BJ (cell line): ENCODE data around the gene KLC1. TPM values are rescaled to one million over a fixed set of nuclear protein-coding genes. Genes with fewer than 3 reads are reported as not detected.

Experiments used
- CTCF ChIA-PET: fragments of 350-600 bp; formaldehyde crosslinking; extraction: SDS; loops from one replicate; lab custom pipeline; 2021; ENCODE audit warnings: antibody characterized with exemption, inconsistent platforms; lab: Yijun Ruan, JAX
- POLR2A ChIA-PET: fragments of 300-600 bp; sonication (Branson Sonifier 250); formaldehyde crosslinking; extraction: SDS; loops from one replicate; lab custom pipeline; 2021; ENCODE audit warnings: antibody characterized with exemption; lab: Charles Lee
- DNase-seq: peaks from one replicate; pipeline ENCODE4 v3.0.0-alpha.2; 2011; ENCODE audit warnings: low read depth
- H3K27me3 ChIP-seq: 2 replicates; pipeline ENCODE4 v1.6.0; 2011; ENCODE audit warnings: low read length; ENCODE audit not compliant: control insufficient read depth, insufficient read depth
- H3K36me3 ChIP-seq: 2 replicates; pipeline ENCODE4 v1.5.1; 2011; ENCODE audit warnings: low read length; ENCODE audit not compliant: control insufficient read depth, insufficient read depth
- H3K4me3 ChIP-seq: 2 replicates; pipeline ENCODE4 v1.5.1; 2011; ENCODE audit warnings: low read depth, mild to moderate bottlenecking, control low read depth, low read length
- polyA plus RNA-seq: library from polyadenylated mRNA; depleted of rRNA; stranded (reverse); fragments of >200 nt; gene quantifications from 2 replicates; pipeline ENCODE4 v1.2.3, GENCODE V29; 2011
- TF ChIP-seq, protein P1 (sequence below): IDR thresholded peaks from 2 replicates; pipeline ENCODE4 v1.5.1; 2011; ENCODE audit warnings: low read depth, mild to moderate bottlenecking, control low read depth, inconsistent platforms, low read length, moderate library complexity; ENCODE audit not compliant: insufficient read depth

KLC1 gene
- polyA plus RNA-seq, 1 experiment, result 112 TPM

DNA sequence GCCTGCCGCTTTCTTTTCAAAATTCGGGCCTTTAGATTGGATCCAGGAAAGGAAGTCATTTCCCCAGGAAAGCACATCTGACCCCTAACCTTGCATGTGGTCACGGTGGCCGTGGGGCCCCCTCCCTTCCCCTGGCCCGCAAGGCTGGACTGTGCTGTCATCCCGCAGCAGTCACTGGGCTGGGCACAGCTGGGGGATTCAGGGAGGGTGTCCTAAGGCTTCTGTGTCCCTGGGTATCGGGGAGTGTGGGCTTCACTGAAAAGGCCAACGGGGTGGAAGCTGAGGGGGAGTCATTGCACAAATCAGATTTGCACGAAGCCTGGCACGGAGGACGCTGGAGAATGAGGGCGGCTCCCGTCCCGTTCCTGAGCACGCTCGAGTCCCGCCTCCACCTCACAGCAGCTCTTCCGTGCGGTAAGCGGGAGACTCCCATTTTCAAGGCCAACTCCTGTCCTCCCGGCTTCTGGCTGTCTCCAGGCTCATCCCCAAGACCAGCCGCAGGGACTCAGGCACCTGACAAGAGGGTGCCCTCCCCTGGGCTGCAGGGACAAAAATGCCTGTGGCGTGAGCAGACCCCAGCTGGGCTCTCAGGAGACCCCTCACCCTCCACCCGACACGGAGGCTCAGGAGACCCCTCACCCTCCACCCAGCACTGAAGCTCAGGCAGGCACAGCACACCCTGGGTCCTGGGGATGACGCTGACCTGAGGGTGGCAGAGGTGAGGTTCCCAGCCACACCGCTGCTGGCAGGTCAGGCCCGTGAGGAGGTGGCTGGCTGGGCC lies 76.7 kb downstream of the KLC1 start:
- H3K36me3 ChIP-seq, result peaks cover 34% of the 10 kb centered on the region
- no peak overlapping the region for H3K4me3 ChIP-seq
- CTCF ChIA-PET, result interaction anchor here (0.5 kb wide), 1 partner anchor 75 kb away, joined by 3 read pairs; no protein-coding TSS in a partner anchor
- no peak for DNase-seq
- TF ChIP-seq, protein P1, sequence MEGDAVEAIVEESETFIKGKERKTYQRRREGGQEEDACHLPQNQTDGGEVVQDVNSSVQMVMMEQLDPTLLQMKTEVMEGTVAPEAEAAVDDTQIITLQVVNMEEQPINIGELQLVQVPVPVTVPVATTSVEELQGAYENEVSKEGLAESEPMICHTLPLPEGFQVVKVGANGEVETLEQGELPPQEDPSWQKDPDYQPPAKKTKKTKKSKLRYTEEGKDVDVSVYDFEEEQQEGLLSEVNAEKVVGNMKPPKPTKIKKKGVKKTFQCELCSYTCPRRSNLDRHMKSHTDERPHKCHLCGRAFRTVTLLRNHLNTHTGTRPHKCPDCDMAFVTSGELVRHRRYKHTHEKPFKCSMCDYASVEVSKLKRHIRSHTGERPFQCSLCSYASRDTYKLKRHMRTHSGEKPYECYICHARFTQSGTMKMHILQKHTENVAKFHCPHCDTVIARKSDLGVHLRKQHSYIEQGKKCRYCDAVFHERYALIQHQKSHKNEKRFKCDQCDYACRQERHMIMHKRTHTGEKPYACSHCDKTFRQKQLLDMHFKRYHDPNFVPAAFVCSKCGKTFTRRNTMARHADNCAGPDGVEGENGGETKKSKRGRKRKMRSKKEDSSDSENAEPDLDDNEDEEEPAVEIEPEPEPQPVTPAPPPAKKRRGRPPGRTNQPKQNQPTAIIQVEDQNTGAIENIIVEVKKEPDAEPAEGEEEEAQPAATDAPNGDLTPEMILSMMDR, result no peak
- POLR2A ChIA-PET, result no interaction called here
- H3K27me3 ChIP-seq, result no peaks in the 10 kb centered on the region

DNA sequence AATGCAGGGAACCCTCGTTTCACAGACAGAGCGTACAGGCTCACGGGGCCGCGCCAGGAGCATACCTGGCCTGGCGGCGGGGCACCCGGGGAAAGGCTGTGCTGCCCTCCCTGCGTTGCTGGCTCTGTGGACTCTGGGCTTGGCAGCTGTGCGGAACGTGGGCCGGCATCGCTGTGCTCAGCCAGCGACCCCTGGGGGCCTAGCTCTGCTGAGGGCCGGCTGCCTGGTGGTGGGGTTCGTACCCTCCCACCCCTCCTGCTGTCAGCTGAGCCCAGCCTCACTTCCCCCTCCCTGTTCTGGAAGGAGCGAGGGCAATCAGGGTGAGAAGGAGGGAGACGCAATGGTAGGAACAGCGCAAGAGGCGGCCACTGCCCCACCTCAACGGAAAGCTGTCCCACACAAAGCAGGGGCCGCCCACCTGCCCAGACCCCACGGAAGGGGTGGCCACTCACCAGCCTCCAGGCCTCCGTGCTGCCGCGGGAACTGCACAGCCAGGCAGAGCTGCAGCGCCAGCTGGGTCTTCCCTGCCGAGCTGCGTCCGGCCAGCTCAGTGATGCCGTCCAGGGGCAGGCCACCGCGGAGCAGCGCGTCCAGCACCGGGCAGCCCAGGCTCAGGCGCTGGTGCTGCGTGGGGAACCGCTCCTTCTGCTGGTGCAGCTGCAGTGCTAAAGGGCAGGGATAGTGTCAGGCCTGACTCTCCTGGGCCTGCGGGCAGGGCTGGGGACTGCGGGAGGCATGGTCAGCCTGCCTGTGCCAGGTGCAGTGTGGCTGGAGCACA lies 77.7 kb downstream of the KLC1 start:
- CTCF ChIA-PET, result interaction anchor here (1.2 kb wide), 1 partner anchor 10 kb away, joined by 3 read pairs; no protein-coding TSS in a partner anchor

DNA sequence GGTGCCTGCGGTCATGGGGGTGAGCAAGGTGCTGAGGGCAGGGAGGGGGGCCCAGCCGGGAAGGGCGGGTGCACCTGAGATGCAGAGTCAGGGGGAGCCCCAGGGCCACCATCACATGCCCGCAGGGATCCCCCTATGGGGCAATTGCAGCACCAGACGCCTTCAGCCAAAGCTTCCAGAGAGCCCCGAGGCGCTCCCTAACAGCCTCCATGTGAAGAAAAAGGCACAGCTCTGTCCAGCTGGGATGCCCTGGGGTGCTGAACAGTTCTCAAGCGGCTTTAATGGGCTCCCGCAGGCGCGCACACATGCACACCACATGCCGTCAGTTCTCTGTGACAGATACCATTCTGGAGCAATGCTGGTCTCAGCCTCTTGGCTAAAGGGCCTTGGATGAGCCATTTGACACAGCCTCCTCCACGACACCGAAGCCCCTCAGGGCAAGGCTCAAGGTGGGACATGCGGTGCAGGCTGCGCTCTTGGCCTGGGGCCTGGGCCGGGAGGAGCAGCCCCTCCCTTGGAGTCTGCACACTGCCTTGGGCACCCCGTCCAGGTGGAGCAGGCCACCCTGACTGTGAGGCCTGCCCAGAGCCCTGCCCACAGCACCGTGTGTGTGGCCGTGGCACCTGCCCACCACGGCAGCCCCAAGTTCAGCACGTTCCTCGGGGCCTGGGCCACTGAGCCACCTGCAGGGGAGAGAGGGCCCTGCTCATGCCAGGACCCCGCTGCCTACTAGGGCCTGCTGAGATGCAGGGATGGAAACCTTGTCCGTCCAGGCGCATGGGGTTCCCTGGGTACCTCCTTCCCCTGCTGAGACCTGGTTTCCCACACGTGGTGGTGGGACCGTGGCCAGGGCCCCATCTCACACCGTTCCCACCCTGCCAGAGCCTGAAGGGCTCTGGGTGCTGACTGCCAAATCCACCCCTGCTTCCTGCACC lies 78.6 kb downstream of the KLC1 start:
- POLR2A ChIA-PET, result no interaction called here
- TF ChIP-seq, protein P1, result no peak
- CTCF ChIA-PET, result interaction anchor here (1.2 kb wide), 1 partner anchor 11 kb away, joined by 3 read pairs; no protein-coding TSS in a partner anchor
- no peaks in the 10 kb centered on the region for H3K27me3 ChIP-seq
- H3K36me3 ChIP-seq, result peaks cover 22% of the 10 kb centered on the region
- no peak overlapping the region for H3K4me3 ChIP-seq
- no peak for DNase-seq

More for the DNA sequence above, 77.7 kb downstream of the KLC1 start:
- Histone ChIP-seq H3K4me3 (no peak overlapping the region), H3K27me3 (no peaks in the 10 kb centered on the region), H3K36me3 (peaks cover 29% of the 10 kb centered on the region)
- DNase-seq, result no peak
- TF ChIP-seq, protein P1, result no peak
- POLR2A ChIA-PET, result no interaction called here

DNA sequence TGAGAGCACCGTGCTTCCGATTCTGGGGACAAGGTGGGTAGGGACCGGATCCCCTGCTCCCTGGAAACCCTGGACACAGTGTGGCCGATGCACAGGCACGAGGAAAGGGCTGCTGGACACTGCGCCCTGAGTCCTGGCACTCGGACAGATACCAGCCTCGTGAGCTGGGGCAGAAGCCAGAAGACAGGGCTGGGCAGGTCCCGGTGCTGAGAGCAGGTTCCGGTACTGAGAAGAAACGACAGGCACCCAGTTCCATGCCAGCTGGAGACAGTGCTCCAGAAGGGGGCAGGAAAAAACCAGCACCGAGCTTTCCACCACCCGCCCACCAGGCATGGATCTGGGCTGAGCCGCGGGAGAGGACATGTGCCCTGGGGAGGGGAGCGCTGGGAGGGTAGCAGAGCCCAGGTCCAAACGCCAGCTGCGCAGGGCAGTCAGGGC lies 79.8 kb downstream of the KLC1 start:
- CTCF ChIA-PET, result no interaction called here

More for the DNA sequence above, 79.8 kb downstream of the KLC1 start:
- Histone ChIP-seq H3K27me3 (no peaks in the 10 kb centered on the region), H3K4me3 (no peak overlapping the region), H3K36me3 (peaks cover 16% of the 10 kb centered on the region)
- POLR2A ChIA-PET, result no interaction called here
- TF ChIP-seq, protein P1, result no peak
- no peak for DNase-seq
